Dedifferentiated amniotic fluid mesenchymal stem cell (primary cell): ENCODE measurements around the gene ZC3HAV1.
A peak's percentile ranks its signal among the peaks of the same experiment; 100 is the strongest.

Experiments
- DNase-seq: peaks from one replicate; pipeline ENCODE4 v3.0.0-alpha.2; 2016; ENCODE audit errors: extremely low spot score

Gene ZC3HAV1

DNA sequence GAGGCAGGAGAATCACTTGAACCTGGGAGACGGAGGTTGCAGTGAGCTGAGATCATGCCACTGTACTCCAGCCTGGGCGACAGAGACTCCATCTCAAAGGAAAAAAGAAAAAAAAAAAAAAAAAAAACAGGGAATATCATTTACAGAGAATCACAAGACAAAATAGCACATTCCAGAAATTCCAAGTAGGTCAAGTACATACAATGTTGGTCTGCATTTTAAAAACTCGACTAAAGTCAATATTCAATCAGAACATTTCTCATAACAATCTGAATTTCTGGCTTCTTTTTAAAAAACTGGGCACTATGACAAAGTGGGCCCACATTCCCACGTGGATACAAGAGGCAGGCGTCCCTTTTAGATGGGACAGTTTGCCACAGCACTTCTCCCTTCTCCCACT lies 86.4 kb downstream of the ZC3HAV1 start:
- DNase-seq: no peak

DNA sequence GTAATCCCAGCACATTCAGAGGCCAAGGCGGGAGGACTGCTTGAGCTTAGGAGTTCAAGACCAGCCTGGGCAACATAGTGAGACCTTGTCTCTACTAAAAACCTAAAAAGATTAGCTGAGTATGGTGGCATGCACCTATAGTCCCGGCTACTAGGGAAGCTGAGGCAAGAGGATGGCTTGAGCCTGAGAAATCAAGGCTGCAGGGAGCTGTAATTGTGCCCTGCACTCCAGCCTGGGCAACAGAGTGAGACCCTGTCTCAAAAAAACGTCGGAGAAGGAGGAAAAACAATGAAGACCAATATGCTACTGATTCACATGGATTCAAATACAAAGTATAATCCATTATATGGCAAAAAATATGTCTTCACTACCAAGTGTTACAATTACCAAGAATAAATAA lies 87.2 kb downstream of the ZC3HAV1 start:
- DNase-seq: no peak

DNA sequence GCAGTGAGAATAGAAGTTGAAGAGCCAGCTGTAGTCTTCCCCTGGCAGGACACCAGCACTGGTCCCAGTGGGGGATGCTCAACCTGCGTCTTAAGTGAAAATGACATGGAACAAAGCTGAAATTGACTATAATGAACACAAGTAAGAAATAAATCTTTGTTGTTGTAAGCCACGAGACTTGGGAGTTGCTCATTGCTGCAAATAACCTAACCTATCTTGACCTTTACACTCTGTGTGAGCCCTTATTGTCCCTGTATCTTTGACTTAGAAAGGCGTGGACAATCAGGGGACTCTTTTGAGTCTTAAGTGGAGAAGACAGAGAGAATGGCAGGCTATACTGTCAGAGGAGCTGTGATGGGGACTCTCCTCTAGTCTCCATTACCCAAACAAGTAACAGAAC lies 90.6 kb downstream of the ZC3HAV1 start:
- no peak for DNase-seq

GRCh38 chr7:139016931-139017511 lies 92.5 kb downstream of the ZC3HAV1 start:
- DNase-seq: peak; percentile 58

GRCh38 chr7:139011373-139011772 lies 98.1 kb downstream of the ZC3HAV1 start:
- no peak for DNase-seq

- no peak for DNase-seq
Measured at GRCh38 chr7:139004321-139005090, 105.0 kb downstream of the ZC3HAV1 start.

DNA sequence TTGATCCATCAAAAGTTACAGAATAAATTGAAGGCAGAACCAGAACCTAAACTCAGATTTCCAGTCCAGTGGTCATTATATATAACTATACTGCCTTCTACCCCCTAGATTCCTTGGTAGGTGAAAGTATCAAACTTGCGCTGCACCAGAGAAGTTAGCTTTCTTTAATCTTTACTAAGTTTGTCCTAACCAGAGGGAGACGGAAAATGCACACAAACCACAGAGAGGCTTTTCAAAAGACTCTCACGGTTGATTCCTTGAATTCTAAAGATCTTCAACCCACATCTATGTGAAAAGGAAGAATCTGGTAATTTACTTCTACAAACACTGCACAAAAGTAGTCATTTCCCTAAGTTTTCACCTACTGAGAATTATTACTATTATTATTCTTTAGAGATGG lies 110.1 kb downstream of the ZC3HAV1 start:
- DNase-seq: no peak
